Measurements from ENCODE around the gene MTIF3. TPM values are rescaled to one million over a fixed set of nuclear protein-coding genes. Genes with fewer than 3 reads are reported as not detected.

The MTIF3 gene
- total RNA-seq, 1 experiment from 2014 or later = 31.6 TPM

DNA sequence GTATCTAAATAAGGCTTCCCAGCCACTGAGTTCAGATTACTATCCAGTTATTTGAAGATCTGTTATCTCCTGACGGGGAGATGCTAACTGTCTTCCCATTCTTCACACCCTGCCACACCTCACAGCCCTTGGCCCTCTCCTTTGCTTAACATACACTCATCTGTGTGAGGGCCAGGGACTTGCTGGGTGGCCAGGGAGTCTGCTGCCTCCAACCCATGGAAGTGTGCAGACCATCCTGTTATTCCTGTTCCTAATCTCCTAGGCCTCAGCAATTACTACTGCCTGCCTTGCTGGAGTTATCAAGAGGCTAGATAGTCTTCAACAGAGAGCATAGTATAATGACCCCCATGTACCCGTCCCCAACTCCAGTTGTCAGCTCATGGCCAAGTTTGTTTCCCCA is 62.1 kb downstream of the MTIF3 start:
- no peak overlapping the region for H2AFZ ChIP-seq (ENCODE audit: low read length)
- no CpG with 5 or more reads among the region's 2 CpGs for WGBS (ENCODE audit: extremely low coverage, insufficient read length, low lambda C conversion rate)
- H3K9me3 Mint-ChIP-seq = no peaks in the 10 kb centered on the region

More for the DNA sequence above, 62.1 kb downstream of the MTIF3 start:
- no peak overlapping the region for H3K18ac ChIP-seq (ENCODE audit: insufficient read length, low read depth, low read length)
- H3K4me1 ChIP-seq (ENCODE audit: insufficient read depth, low read length) = no peaks in the 10 kb centered on the region; the same call in 1 of the 2 replicates
- H4K91ac ChIP-seq (ENCODE audit: insufficient read length, low read depth, low read length) = no peak overlapping the region
- no peak overlapping the region for H4K8ac ChIP-seq (replicated peaks; ENCODE audit: insufficient read length, low read depth, low read length)
- no peak overlapping the region for H2BK15ac ChIP-seq (ENCODE audit: low read depth, low read length)
- H3K4me1 Mint-ChIP-seq = peaks cover 9 to 16% of the 10 kb centered on the region in 2 experiments
- H2BK12ac ChIP-seq (ENCODE audit: insufficient read length, low read depth, low read length) = no peak overlapping the region
- H3K79me1 ChIP-seq (ENCODE audit: insufficient read depth, low read depth, low read length, poor library complexity, severe bottlenecking) = no peaks in the 10 kb centered on the region
- no peak overlapping the region for H3K9ac ChIP-seq (ENCODE audit: extremely low read depth, insufficient read length, low read length)
- H3K36me3 Mint-ChIP-seq (ENCODE audit: insufficient read depth in 1 of 3, low read depth in 3 of 3) = no peaks in the 10 kb centered on the region
- no peaks in the 10 kb centered on the region for H3K27me3 ChIP-seq (ENCODE audit: insufficient read depth, low read length)
- H3K79me2 ChIP-seq (ENCODE audit: insufficient read depth, low read length) = no peaks in the 10 kb centered on the region
- H3K27ac Mint-ChIP-seq = no peak overlapping the region
- no peak overlapping the region for H2AK5ac ChIP-seq (ENCODE audit: insufficient read length, low read length)
- no peak overlapping the region for H3K27ac ChIP-seq (ENCODE audit: insufficient read length, low read depth, low read length)
- no peak for DNase-seq
- H3K4me2 ChIP-seq (ENCODE audit: insufficient read depth, insufficient read length, low read length) = no peak overlapping the region
- no peak overlapping the region for H4K5ac ChIP-seq (ENCODE audit: insufficient read length, low read depth, low read length)
- H3K23ac ChIP-seq (ENCODE audit: insufficient read length, low read depth, low read length) = no peak overlapping the region
- no peaks in the 10 kb centered on the region for H3K9me3 ChIP-seq (ENCODE audit: control insufficient read depth, low read depth, low read length)
- no peak overlapping the region for H3K56ac ChIP-seq (ENCODE audit: insufficient read length, low read depth, low read length)
- H3K4me3 Mint-ChIP-seq = no peak overlapping the region
- no peak overlapping the region for H2BK5ac ChIP-seq (ENCODE audit: insufficient read length, low read length)
- no peak overlapping the region for H3K4ac ChIP-seq (ENCODE audit: low read depth, low read length)
- H3K14ac ChIP-seq (ENCODE audit: insufficient read depth, low read length) = no peak overlapping the region; the same call in 1 of the 2 replicates
- TF ChIP-seq, protein P1, sequence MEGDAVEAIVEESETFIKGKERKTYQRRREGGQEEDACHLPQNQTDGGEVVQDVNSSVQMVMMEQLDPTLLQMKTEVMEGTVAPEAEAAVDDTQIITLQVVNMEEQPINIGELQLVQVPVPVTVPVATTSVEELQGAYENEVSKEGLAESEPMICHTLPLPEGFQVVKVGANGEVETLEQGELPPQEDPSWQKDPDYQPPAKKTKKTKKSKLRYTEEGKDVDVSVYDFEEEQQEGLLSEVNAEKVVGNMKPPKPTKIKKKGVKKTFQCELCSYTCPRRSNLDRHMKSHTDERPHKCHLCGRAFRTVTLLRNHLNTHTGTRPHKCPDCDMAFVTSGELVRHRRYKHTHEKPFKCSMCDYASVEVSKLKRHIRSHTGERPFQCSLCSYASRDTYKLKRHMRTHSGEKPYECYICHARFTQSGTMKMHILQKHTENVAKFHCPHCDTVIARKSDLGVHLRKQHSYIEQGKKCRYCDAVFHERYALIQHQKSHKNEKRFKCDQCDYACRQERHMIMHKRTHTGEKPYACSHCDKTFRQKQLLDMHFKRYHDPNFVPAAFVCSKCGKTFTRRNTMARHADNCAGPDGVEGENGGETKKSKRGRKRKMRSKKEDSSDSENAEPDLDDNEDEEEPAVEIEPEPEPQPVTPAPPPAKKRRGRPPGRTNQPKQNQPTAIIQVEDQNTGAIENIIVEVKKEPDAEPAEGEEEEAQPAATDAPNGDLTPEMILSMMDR (conservative IDR thresholded peaks at IDR 0.05) = no peak
- H3T11ph ChIP-seq (ENCODE audit: low read length) = no peak overlapping the region
- H4K20me1 ChIP-seq (ENCODE audit: control insufficient read depth, insufficient read depth, insufficient read length) = no peaks in the 10 kb centered on the region
- H3K23me2 ChIP-seq (ENCODE audit: insufficient read length, low read depth, low read length, poor library complexity, severe bottlenecking) = no peaks in the 10 kb centered on the region
- peaks cover 7% of the 10 kb centered on the region for H3K27me3 Mint-ChIP-seq (ENCODE audit: low read depth)
- no peak overlapping the region for H2BK120ac ChIP-seq (ENCODE audit: low read depth, low read length, poor library complexity, severe bottlenecking)
- no peak overlapping the region for H2BK20ac ChIP-seq (ENCODE audit: low read depth, low read length, poor library complexity, severe bottlenecking)

Other genes starting within 250 kb of the MTIF3 start
- 1,099 and 1,116 TPM in 2 replicates for gene RPL21, start 199.0 kb downstream of the MTIF3 start, total RNA-seq (2021)
- 2.0 and 2.7 TPM in 2 replicates for gene RASL11A, start 179.7 kb downstream of the MTIF3 start, total RNA-seq (2021)
- 70.0 and 70.5 TPM in 2 replicates for gene GTF3A, start 25.9 kb downstream of the MTIF3 start, total RNA-seq (2021)
- 11.6 and 12.4 TPM in 2 replicates for gene LNX2, start 170.0 kb upstream of the MTIF3 start, total RNA-seq (2021)
- gene POLR1D, start 171.3 kb upstream of the MTIF3 start, total RNA-seq (2021) = 154 and 167 TPM in 2 replicates

Measured in H9 (cell line).